Measurements from ENCODE around the gene TAF1.
"Not testable (repeated sequence)": the region's sequence is repeated elsewhere in the genome, so short reads cannot be mapped to it uniquely, and the experiment has no call there.

Gene TAF1

DNA sequence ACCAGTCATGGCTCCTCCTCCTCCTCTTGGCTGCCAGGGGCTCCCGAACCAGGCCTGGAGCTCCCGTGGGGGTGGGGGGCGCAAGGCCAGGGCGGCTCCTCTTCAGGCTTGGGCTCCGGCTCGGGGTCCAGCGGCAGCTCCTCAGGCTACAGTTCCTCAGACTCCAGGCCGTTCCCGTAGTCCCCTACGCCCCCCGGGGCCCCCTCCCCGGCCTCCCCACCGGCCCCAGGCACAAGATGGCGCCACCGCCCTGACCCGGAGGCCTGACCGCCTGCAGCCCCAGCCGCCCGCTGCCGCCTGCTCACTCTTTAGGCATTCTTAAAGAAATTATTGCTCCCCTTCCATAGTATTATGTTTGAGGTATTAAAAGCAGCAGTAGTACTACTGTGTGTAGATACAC, 54.5 kb downstream of the TAF1 start:
- no peak for DNase-seq (ENCODE audit: low read depth, low spot score)

DNA sequence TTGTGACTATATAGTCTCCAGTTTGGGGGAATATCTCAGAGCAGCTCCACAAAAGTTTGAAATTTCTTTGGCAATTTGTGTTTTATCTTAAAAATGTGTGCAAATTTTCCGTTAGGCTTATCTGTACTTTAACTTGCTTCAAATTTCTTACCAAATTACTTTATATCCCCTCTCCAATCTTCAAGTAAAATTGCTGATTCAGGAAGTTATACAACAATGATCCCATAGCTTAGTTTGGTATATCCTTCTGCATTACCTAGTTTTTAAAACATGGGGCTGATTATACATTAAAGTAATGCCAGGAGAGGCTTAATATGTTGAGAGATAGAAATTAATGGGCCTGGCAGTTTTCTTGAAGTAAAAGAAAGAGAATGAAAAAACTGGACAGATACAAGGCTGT, 66.6 kb downstream of the TAF1 start:
- DNase-seq (ENCODE audit: low read depth, low spot score) = no peak

DNA sequence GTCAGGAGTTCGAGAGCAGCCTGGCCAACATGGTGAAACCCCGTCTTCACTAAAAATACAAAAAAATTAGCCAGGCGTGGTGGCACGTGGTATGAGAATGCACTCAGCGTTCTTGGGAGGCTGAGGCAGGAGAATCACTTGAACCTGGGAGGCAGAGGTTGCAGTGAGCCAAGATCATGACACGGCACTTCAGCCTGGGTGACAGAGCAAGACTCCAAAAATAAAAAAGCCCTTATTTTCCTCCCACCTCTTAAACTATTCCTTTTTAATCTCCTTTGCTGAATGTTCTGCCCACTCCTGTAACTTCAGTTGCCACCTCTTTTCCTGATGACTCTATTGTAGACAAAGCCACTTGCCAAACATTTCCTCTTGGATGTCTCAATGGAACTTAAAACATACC, 72.6 kb downstream of the TAF1 start:
- DNase-seq (ENCODE audit: low read depth, low spot score) = no peak

DNA sequence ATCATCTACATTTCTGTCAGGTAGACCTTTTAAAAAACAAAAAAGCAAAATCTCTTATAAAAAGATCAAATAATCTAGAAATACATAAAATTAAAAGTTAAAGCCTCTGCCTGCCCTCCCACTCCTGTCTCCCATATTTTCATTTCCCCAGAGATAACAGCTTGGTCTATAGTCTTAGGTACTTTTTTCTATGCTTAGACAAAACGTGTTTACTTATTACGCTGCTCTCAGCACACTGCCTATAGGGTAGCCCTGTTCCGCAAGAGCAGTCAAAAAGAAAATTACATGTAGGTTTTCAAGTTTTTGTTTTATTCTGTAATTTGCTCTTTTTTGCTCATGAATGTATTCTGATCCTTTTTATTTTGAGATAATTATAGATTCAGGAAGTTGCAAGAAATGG, 73.3 kb downstream of the TAF1 start:
- DNase-seq (ENCODE audit: low read depth, low spot score) = no peak

DNA sequence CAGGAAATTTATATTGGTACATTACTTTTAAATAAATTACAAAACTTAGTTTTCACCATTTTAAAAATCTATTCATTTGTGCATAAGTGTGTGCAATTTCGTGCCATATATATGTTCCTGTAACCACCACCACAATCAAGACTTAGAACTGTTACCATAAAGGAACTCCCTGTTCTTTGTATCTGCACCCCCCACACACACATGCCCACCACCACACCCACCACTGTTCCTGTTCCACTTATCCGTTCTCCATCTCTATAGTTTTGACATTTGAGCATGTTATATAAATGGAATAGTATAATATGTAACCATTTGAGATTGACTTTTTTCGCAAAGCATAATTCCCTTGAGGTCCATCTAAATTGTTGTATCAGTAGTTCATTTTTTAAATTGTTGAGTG, 73.7 kb downstream of the TAF1 start:
- DNase-seq (ENCODE audit: low read depth, low spot score) = no peak

DNA sequence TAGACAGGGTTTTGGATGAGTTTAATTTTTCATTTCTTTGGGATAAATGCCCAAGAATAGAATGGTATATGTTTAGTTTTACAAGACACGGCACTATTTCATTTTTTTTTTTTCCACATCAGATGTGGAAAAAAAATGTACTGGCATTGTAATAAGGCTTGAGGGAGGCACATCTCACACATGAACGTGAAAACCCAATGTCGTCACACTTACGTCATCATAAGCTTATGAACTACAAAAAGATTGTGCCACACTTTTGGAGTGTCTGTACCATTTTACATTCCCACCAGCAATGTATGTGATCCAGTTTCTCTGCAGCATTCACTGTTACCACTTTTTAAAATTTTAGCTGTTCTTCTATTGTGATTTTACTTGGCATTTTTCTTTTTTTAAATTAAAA, 74.2 kb downstream of the TAF1 start:
- no peak for DNase-seq (ENCODE audit: low read depth, low spot score)

DNA sequence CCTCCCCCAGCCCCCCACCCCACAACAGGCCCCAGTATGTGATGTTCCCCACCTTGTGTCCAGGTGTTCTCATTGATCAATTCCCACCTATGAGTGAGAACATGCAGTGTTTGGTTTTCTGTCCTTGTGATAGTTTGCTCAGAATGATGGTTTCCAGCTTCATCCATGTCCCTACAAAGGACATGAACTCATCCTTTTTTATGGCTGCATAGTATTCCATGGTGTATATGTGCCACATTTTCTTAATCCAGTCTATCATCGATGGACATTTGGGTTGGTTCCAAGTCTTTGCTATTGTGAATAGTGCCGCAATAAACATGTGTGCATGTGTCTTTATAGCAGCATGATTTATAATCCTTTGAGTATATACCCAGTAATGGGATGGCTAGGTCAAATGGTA, 75.7 kb downstream of the TAF1 start:
- not testable (repeated sequence) for DNase-seq (ENCODE audit: low read depth, low spot score)

DNA sequence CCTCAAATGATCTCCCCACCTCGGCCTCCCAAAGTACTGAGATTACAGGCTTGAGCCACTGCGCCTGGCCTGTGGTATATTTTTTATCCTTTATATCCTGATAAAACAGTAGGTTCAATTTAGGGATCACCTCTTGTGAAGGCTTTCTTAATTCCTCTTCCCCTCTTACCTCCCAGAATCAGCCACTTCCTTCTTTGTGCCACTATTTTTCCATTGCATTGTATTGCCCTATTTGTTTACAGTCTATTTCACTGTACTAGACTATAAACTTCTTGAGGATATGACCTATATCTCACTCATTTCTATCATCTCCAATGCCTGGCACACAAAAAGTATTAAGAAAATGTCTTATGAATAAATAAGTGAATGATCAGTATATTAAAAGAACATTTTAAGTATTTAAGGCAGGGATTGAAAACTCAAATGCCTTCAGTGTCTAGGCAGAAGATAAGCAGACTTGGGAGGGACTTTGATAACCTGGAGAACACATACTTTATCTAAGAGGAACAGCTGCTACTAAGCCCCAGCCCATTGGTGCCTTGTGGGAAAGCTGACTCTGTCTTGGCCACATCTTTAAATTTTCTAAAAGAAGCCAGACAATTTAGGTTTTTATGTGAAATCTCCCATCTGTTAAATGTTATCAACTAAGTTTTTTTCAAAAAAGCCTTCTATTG, 84.4 kb downstream of the TAF1 start:
- no peak for DNase-seq (ENCODE audit: low read depth, low spot score)

DNA sequence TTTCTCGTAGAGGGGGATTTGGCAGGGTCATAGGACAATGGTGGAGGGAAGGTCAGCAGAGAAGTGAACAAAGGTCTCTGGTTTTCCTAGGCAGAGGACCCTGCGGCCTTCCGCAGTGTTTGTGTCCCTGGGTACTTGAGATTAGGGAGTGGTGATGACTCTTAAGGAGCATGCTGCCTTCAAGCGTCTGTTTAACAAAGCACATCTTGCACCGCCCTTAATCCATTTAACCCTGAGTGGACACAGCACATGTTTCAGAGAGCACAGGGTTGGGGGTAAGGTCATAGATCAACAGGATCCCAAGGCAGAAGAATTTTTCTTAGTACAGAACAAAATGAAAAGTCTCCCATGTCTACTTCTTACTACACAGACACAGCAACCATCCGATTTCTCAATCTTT, 85.4 kb downstream of the TAF1 start:
- DNase-seq (ENCODE audit: low read depth, low spot score) = not testable (repeated sequence)

DNA sequence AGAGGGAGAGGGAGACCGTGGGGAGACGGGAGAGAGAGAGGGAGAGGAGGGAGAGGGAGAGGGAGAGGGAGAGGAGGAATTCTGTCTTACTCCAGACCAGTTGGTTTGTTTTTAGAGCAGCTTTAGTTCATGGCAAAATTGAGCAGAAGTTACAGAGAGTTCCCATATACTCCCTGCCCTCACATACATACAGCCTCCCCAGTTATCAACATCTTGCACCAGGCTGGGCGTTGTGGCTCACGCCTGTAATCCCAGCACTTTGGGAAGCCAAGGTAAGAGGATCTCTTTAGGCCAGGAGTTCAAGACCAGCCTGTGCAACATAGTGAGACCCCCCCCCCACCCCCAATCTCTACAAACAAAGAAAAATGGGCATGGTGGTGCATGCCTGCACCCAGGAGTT, 86.9 kb downstream of the TAF1 start:
- no peak for DNase-seq (ENCODE audit: low read depth, low spot score)

DNA sequence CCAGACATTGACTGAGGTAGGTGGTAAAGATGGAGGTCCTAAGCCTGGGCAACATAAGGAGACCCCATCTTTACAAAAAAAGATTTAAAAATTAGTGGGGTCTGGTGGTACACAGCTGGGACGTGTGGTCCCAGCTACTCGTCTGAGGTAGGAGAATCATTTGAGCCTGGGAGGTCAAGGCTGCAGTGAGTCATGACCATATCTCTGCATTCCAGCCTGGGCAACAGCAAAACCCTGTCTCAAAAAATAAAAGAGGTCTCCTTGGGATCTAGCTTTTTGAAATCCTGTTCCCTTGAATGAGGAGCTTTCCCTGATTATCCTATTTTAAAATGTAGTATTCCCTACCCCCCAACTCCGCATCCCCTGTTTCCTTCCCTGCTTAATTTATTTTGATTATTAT, 88.1 kb downstream of the TAF1 start:
- no peak for DNase-seq (ENCODE audit: low read depth, low spot score)

DNA sequence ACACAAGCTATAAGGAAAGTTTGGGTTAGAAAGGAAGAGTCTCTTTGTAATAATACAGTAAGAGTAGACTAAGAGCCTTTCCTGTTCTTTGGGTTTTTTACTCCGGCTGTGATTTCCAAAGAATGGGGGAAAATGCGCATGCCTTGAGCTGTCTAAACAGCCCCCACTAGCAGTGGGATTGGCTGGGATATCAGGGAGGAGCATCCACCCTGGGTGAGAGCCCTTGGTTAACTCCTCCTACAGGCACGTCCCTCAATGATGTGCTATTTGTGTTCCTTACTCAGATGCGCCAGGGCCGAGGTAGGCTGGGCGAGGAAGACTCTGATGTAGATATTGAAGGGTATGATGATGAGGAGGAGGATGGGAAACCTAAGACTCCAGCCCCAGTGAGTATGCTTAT, 92.7 kb downstream of the TAF1 start:
- peak; percentile 12 for DNase-seq (ENCODE audit: low read depth, low spot score)

DNA sequence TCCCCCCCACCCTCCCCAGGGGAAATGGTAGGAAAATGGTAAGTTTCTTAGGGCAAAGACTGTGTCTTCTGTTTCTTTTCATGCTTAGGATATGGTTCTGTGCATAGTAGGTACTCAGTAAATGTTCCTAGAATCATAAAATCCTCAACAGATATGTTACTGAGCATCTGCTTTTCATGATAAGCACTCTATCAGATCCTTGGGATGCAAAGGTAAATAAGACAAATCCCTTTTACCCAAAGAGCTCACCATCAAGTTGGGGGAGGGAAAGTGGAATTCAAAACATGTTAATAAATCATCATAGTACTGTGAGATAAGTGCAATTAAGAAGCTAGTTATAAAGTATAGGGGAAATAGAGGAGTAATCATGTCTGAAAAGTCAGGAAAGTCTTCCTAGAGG, 98.8 kb downstream of the TAF1 start:
- no peak for DNase-seq (ENCODE audit: low read depth, low spot score)

DNA sequence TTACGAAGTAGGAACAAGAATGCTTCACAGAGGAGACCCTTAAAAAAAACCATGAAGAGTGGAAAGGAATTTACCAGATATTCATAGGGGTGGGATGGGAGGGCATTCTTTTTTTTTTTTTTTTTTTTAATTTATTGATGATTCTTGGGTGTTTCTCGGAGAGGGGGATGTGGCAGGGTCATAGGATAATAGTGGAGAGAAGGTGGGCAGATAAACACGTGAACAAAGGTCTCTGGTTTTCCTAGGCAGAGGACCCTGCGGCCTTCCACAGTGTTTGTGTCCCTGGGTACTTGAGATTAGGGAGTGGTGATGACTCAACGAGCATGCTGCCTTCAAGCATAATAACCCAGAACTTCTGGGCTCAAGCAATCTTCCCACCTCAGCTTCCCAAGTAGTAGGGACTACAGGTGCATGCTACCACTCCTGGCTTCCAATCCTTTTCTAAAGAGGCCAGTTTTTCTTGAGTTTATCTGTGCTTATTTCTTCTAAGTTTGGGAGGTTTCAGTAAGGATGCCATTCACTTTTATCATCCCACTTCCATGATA, 100.9 kb downstream of the TAF1 start:
- DNase-seq (ENCODE audit: low read depth, low spot score) = no peak

DNA sequence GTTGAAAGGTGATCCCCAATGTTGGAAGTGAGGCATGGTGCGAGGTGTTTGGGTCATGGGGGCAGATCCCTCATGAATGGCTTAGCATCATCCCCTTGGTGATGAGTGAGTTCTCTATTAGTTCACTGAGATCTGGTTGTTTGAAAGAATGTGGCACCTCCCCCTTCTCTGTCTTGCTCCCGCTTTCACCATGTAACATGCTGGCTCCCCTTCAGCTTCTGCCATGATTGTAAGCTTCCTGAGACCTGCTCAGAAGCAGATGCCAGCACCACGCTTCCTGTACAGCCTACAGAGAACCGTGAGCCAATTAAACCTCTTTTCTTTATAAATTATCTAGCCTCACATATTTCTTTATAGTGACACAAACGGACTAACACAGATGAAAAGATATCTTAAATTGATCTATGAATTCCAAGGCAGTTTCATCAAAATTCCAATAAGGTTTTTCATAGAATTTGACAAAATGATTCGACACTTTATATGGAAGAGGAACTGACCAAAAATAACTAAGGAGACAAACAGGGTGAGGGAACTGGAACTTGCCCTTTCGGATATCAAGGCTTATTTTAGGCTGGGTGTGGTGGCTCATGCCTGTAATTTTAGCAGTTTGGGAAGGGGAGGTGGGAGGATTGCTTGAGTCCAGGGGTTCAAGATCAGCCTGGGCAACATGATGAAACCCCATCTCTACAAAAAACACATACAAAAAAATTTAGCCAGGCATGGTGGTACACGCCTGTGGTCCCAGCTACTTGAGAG, 109.8 kb downstream of the TAF1 start:
- DNase-seq (ENCODE audit: low read depth, low spot score) = no peak

DNA sequence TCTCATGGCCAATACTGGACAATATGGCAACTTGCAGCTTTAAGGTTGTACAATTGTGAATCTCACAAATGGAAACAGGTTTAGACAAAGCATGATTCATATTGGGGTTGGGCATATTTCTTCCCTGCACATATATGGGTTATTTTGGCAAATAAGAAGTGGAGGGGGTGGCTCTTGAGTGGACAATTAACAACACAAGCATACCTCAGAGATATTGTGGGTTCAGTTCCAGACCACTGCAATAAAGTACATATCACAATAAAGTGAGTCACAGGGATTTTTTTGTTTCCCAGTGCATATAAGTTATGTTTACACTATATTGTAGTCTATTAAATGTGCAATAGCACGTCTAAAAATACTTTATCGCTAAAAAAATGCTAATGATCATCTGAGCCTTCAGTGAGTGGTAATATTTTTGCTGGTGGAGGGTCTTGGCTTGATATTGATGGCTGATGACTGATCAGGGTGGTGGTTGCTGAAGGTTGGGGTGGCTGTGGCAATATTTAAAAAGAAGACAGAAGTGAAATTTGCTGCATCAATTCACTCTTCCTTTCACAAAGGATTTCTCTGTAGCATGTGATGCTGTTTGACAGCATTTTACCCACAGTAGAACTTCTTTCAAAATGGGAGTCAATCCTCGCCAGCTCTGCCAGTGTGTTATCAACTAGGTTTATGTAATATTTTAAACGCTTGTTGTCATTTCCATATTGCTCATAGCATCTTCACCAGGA, 116.2 kb downstream of the TAF1 start:
- no peak for DNase-seq (ENCODE audit: low read depth, low spot score)

DNA sequence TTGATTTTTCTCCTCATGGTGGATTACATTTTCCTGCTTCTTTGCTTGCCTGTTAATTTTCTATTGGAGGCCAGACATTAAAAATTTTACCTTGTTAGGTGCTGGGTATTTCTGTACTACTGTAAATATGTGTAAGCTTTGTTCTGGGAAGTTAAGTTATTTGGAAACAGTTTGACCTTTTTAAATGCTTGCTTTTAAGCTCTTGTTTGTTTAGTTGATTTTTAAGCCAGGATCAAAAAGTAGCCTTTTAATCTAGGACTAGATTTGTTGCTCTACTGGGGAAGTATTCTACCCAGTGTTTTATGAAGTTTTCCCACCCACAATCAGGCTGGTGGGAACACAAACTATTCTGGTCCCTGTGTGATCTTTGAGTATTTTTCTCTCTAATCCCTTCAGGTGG, 121.7 kb downstream of the TAF1 start:
- DNase-seq (ENCODE audit: low read depth, low spot score) = no peak

DNA sequence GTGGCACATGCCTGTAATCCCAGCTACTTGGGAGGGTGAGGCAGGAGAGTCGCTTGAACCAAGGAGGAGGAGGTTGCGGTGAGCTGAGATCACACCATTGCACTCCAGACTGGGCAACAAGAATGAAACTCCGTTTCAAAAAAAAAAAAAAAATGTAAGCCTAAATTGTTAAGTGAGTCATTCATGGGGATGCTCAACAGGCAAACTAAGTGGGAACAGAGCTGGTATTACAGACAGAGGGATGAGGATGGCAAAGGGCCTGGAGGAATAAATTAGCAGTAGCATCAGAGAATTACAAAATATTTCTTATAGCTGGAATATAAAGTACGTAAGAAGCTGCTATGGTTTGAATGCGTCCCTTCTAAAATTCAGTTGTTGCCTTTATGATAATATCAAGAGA, 123.4 kb downstream of the TAF1 start:
- no peak for DNase-seq (ENCODE audit: low read depth, low spot score)

DNA sequence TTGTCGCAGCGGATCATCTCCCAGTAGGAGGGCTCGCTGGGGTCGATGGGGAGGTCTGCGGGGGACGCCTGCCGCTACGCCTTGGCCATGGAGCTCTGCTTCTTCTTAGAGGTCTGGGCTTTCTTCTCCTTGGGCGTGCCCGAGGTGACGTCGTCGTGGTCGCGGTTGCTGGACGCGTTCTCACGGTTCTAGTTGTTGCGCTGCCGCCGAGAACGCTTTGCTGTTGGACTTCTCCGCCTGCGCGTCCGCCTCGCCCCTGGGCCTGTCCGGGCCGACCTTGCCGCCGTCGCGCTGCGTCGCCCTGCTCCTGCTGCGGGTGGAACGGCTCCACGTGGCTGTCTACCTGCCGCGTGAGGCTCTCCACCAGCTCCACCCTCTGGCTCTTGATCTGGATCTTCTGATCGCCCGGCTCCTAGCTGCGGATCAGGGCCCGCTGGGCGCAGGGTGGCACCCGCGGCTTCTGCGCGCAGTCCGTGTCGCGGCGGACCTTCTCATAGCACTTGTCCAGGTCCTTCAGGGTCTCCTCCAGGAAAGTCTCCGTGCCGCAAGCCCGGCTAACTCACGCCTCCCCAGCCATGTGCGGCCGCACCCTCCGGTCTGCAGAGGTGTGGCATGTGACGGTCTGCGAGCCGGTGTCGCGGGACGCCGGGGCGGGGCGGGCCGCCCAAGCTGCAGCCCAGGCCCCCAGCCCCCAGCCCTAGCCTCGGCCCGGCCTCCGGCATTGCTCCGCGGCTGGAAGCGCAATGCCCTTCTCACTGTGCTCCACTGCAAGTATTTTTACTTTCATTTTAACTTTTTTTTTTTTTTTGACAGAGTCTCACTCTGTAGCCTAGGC, 126.3 kb downstream of the TAF1 start:
- peak; percentile 80 for DNase-seq (ENCODE audit: low read depth, low spot score)

DNA sequence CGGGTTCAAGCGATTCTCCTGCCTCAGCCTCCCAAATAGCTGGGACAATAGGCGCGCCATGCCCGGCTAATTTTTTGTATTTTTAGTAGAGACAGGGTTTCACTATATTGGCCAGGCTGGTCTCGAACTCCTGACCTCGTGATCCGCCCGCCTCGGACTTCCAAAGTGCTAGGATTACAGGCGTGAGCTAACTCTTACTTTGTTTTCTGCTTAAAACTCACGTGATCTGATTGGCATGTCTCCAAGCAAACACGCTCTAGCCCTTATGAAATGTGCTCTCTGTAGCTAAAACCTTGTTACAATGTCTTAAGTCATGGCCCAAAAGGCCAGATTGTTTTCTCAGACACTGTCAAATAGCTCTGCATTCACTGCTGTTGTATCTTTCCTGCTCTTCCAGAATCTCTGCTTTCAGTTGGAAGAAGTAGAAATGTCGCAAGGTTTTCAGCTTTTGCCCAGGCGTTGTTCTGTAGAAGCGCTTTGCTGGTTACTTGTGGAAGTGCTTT, 127.0 kb downstream of the TAF1 start:
- peak; percentile 18 for DNase-seq (ENCODE audit: low read depth, low spot score)

DNA sequence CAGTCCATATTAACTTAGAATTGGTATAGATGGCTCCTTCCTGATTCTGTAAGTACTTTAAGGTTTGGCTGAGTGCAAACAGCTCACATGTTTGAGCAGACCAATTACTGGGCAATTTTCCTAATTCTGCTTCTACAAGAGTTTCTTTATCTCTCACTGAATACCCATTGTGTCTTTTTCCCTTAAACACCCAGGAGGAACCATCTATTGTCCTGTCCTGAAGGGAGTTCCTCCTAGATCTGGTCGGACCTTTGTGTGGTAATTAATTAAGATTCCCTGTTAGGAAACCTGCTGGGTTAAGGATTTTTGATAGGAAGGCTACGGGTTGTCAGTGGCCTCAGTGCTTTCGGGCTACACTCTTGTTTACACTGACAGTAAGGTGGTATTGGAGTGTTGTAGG, 129.8 kb downstream of the TAF1 start:
- not testable (repeated sequence) for DNase-seq (ENCODE audit: low read depth, low spot score)

All from ELF-1 (cell line).